NCI-H2171 treated with DMSO at 0.1 percent for 48 hours (cell line): Measurements from ENCODE around the gene DDC.
"Not testable (repeated sequence)": the region's sequence is repeated elsewhere in the genome, so short reads cannot be mapped to it uniquely, and the experiment has no call there.

ENCODE experiments used
- DNase-seq: peaks from one replicate; lab custom pipeline; 2025; lab: John Stamatoyannopoulos, UW

DDC gene

DNA sequence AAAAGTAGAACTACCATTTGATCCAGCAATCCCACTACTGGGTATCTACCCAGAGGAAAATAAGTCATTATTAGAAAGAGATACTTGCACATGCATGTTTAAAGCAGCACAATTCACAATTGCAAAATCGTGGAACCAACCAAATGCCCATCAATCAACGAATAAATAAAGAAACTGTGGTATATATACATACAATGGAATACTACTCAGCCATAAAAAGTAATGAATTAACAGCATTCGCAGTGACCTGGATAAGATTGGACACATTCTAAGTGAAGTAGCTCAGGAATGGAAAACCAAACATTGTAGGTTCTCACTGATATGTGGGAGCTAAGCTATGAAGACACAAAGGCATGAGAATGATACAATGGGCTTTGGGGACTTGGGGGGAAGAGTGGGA, 45.9 kb downstream of the DDC start:
- DNase-seq: not testable (repeated sequence)

DNA sequence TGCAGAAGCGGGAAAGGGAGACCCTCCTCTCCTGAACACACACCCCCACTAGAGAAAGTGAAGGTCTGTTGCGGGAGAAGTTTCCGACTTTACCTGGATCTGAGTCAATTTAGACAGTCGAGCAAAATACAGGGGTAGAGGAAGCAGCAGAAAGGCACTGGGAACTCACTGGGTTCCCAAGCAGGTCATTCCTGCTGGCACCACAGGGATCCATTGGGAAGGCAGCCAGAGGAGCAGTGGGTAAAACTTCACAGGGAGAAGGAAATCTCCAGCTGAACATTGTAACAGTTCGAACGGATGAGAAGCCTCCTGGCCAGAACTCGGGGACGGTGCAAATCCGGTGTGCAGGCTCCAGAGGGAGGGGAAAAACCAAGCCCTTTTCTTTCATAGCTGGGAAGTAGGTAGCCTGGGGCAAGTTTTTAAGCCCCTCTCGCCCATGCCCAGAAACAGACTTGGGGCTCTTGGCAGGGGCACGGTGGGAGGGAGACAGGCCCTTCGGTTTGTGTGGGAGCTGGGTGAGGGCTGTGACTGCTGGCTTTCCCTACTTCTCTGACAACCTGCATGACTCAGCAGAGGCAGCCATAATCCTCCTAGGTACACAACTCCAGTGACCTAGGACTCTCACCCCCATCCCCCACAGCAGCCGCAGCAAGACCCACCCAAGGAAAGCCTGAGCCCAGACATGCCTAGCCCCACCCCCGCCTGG, 51.9 kb downstream of the DDC start:
- no peak for DNase-seq

DNA sequence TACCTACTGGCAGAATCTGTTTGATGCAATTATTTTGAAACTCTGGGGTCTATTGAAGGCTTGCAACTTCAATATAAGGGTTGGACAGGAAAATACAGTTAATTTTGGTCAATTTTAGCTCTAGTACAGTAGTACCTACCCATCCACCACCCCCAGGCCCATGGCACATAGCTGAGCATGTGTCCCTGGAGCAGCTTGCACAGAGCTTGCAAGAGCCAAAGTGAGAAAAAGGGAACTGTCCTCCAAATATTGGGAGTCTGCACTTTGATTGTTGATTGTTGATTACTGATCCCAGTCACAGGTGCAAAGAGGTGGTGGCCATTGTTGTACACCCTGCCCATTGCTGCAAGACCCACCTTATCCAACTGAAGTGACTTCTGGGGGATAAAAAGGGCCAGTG, 52.8 kb downstream of the DDC start:
- no peak for DNase-seq

DNA sequence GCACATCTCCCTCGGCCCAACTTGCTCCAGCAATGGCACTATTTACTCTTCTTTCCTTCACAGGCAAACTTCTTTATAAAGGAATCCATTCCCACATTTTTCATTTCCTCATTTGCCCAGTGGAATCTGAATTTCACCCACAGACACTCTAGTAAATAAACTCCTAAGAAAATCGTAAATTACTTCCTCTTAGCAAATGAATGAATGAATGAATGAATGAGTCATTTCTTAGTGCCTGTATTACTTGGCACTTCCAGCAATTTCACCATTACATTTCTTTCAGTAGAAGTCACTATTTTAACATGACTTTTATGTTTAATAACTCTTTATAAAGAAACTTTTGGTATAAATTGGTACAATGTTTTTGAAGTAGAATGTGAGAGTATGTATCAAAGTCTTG, 55.7 kb downstream of the DDC start:
- no peak for DNase-seq

DNA sequence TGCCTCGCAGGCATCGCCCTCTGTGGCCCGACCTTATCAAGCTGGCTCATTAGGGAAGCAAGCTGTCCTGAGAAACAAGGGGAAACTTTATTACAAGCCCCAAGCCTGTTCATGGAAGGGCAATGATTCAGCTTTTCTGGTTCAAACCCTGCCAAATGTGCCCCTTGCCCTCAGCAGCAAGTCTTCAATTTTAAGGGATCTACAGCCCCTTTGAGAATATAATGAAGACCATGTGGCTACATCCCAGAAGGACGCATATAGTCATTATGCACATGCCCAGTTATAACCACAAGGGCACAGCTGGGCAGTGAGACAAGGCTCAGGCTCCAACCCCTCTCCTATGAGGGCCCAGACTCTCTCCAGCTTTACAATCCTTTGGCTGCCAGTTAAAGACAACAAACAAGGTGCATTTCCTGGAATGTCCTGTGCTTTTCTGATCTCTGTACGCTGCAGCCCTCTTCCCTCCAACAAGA, 56.7 kb downstream of the DDC start:
- no peak for DNase-seq

DNA sequence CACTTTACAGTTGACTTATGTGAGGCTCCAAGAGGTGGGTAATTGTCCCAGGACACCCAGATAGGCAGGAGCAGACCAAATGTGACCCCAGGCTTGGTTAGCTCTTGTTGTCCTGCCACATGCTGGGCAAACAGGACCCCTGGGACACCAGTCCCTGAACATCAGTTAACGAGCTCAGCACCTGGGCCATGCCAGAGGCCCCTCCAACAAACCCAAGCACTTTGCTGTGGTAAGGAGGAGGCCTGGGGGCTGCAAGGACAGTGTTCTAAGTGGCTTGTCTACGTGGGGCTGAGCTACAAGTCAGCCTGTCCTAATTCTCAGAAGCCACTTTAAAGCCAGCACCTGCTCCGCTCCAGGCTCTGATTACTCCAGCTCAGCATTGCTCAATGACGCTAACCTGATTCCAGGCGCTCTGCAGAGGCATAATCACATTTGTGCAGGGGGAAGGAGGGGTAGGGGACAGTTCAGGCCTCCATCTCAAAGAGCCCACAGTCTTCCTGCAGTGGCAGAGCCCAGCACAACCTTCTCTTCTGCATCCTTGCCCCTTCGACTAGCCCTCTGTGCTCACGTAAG, 57.2 kb downstream of the DDC start:
- no peak for DNase-seq

DNA sequence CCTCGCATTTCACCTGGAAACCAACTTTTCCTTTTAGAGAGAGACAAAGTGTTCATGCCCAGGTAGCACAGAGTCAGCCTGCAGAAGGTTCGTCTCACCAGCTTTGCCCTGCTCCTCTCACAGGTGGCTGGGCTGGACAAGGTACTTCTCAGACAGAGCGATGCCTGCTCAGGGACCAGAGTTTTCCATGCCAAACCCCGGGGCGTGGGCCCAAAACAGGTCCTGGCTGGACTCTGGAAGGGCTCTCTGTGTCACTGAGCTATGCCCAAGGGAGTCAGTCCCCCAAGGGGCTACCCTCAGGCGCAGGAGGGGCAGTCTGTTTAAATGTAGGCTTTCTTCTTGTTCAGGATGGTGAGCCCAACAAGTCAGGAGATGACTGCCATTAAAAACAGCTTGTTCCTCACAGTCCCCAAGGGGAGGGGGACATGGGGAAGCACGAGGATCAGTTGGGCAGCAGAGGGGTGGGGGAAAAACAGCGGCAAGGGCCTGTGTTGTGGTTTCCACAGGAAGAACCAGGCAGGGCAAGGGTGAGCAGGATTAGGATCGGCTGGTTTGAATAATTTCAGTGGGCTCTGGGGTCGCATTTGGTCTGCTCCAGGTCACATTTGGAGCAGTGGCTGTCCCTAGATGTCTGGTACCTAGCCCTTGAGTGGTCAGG, 59.5 kb downstream of the DDC start:
- DNase-seq: no peak

DNA sequence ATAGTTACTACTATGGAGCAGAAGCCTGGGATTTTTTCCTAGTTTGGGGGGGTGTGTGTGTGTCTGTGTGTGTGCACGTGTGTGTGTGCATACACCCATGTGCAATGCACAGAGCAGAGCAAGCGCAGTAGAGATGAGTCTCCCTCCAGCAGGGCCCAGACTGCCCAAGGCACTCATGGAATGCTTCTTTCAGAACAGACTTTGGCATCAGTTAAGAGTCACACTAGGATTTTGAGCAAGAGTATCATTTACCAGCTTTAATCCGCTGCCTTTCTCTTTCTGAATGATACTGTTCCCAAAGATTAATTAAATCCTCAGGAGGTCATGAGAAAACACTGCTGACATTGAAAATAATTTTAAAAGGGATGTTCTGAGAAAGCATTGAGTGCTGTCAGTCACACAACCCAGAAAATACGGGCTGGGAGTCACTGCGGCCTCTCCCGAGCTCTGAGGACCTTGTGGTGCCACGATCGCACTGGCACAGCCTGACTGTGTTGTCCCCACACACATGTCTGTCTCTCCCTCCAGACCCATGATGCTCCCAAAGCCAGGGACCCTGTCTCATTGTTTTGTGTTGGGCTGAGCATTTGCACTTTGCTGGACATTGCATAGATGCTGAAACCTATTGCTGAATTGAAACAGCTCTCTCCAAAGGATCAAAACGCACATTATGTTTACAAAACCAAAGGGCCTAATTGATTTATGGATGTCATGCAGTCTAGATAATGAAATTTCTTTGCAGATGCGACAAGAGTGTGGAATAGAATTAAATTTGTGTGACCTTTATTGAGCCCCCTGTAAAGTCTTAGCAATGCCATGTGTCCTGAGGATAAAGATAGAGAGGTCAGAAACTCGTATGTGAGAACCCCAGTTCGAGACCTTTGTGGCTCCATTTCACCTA, 60.3 kb downstream of the DDC start:
- DNase-seq: no peak

DNA sequence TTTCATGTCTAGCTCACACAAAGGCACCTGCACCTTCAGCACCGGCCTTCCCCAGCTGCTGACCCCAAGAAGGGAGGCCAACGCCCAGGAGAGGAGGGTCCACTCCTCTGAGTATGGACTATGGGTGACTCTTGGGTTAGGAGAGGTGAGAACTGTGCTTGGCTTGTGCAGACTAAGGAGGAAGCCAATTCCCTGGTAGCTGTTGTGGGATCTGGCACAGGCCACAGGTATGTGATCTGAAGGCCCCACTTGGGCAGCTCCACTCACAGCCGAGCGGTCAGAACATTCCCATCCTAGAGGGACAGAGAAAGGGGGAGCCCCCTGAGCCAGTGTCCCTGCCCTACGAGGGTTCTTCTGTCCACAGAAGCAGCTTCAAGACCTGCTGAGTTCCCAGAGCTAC, 62.3 kb downstream of the DDC start:
- no peak for DNase-seq

DNA sequence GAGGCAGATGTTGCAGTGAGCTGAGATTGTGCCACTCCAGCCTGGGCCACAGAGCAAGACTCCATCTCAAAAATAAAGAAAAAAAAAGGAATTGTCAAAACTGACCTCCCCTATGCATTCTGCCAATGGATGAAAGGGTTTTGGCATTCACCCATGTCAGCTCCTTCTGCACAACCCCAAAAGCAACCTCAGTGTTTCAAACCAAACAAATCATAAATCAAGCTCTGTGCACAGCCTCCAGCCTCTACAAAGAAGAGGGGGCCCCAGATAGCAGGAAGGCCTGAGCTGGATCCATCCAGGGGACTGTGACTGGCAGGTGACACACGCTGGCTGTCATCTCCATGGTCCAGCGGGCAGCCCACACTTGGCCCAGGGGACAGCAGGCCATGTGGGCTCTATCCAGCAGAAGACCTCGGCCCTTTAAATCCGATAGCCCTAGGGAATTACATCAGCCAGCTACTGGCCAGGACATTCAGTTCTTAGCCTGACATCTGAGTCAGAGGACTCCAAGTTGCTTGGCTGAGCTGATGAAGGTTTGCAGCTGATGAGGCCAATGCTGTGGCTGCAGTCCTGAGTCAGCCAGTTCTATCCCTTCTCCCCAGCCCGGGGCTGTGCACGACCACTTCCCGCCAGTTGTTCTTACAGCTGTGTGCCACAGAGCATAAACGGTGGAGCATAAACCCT, 63.1 kb downstream of the DDC start:
- no peak for DNase-seq

DNA sequence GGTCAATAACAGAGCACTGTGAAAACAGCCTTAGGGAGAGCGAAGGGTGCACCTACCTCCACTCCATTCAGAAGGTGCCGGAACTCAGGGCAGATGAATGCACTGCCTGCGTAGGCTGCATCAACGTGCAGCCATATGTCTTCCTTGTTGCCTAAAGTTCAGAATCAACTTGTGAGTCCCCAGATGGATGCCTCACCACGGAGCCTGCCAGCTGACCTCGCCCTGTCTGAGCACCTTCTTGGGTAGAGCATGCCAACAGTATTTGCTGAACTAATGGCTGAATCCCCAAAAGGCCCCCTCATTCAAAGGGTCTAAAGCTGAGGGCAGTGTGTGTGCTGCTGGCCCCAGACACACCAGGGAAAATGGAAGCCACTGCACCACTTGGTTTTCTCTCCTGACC, 66.1 kb downstream of the DDC start:
- no peak for DNase-seq

DNA sequence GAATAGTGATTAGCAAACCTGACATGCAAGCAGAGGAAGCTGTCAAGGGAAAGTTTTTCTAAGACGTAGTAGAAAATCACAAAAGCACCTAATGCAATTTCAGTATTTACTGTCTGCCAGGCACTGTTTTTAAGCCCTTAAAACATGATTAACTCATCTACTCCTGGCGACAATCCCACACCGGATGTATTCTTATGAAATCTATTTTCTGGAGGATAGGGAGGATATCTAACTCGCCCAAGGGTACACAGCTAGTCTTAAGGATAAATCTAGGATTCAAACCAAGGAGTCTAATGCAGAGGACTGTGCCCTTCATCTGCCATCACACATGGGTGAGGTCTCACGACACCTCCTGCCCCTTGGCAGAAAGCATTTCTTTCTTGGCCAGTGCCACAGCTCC, 67.2 kb downstream of the DDC start:
- no peak for DNase-seq

DNA sequence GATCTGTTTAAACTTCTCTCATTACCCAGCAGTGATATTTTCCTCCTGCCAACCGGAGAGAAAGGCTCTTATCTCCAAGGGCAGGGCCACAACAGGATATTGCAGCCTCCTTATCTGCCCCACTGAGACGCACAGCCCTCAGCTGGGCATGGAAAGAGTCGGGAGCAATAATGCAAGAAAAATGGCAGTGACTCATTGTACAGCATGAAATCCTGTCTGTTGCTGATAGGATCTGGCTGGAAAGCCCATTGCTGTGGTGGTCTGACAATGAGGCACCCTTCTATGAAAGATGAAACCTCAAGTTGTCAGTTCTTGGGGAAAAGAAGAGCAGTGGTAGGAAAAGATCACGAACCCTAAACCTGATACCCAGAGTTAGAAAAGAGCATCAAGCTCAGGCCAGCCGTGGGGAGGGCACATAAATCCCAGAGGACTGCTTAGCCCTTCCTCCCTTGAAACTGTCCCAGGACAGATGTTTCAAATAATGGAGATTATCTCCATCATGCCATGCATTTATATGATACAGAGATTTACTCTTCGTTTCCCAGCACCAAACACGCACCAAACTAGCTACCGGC, 68.0 kb downstream of the DDC start:
- DNase-seq: no peak

DNA sequence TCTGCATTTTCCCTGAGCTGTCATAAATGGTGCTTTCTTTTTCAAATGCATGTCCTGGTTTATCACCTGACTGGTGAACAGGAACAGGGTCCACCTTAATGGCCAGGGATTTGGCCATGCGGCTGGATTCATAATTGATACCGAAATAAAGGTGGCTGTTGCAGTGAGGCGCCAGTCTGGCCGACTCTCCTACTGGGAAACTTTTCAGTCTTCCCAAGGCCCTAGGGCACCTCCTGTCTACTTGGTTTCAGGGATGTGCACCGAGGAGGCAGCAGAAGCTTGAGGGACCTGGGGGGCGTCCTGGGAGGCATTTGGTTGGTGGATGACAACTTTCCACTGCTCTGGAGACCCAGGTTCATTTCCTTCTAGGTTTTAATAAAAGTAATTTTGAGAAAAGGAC, 68.6 kb downstream of the DDC start:
- DNase-seq: no peak

DNA sequence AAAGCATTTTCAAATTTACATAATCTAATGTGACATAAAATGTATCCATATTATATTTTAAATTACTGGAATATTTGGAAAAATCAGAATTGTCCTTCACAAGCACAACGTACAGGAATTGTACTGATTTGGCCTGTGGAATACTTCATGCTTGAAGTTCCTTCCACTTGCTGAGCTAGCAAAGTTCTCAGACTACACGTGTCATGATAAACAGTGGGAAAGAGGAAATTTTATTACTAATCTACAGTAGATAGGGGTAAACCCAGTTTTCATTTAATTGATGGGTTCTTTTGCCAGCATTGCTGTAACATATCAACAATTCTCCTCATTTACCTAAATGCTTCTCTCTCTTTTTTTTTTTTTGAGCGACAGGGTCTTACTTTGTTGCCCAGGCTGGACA, 69.5 kb downstream of the DDC start:
- no peak for DNase-seq

DNA sequence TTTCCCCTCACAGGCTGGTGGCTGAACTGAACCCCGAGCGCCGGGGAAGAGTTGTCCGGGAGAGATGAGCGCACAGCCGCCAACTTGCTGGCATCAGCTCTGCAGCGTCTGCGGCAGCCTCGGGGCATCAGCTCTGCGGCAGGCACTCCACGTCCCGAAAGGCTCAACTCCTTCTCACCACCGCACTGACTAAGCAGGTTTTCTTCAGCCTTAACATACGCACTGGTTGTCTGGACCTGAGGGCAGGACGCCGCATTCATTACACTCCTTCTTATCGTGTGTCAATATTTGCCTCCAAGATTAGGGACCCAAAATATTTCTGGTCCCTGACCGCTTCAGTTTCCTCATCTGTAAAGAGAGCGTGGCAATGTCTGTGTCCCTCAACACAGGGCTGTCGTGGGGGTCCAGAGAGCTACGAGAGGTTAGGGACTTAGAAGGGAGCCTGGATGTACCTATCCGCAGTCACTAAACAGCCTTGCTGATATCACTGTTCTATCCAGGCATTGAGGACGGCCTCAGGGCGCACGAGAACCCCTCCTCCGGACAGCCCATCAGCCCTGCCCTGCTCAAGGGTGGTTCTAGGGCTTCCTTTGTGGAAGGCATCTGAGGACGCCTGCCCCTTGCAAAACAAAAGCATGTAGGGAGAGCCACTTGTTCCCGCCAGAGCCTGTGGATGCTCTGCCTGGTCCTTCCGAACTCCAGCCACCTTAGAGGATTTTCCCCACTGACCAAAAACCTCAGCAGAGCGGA, 72.3 kb downstream of the DDC start:
- no peak for DNase-seq

DNA sequence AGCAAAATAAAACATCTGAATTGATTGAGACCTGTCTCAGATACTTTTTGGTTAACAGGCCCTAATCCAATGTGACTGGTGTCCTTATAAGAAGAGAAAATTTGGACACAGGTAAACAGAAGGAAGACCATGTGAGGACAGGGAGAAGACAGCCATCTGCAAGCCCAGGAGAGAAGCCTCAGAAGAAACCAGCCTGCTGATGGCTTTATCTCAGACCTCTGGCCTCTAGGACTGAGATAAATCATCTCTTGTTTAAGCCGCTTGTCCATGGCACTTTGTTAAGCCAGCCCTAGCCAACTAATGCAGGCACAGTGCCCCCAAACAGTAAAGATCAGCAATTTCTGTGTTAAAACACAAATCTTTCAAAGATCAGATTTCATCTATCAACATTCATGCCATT, 73.3 kb downstream of the DDC start:
- DNase-seq: no peak

DNA sequence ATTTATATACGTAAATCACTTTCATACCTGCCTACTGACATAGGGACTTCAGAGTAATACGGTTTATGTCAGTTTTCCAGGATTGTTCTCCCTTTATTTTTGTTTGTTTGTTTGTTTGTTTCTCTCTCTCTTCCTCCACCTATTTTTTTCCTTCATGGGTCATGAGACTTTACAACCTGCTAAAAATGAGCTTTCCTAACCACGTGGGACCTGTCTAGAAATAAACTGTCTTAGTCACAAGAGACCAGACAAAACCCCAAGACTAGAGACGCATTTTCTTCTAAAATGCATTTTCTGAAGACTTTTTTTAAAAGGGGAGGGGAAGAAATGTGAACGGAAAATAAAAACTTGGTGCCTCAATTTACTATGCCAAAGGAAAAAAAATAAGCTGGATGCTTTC, 74.0 kb downstream of the DDC start:
- no peak for DNase-seq

DNA sequence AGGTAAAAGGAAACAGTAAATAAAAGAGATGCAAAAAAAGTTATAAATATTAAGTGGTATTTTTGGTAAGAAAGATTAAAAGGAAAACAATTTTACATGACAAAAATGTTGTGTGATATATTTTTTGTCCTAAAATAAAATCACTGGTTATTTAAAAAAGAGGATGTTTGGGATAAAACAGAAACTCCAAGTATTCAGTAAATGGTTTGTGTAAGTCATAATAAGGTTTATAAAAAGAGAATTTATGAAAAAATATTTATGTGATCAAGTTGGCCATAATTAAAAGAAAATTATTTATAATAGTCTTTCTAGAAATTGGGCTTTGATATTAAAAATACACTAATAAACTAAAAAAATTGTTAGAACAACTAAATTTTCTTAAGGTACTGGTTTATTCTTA, 76.8 kb downstream of the DDC start:
- no peak for DNase-seq

DNA sequence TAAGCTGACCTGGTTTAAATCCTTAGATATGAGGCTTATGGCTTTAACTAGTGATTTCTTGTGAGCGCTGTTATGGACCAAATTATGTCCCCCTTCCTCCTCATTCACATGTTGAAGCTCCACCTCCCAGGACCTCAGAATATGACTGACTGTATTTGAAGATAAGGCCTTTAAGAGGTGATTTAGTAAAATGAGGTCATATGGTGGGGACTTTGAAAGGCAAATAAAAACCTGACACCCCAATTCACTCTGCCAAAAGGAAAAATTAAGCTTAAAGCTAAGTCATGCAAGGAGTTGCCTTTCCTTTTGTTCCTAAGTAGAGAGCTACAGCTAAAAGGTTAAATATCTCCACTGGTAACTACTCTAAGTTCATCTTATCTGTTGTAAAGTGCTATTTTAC, 78.7 kb downstream of the DDC start:
- no peak for DNase-seq

DNA sequence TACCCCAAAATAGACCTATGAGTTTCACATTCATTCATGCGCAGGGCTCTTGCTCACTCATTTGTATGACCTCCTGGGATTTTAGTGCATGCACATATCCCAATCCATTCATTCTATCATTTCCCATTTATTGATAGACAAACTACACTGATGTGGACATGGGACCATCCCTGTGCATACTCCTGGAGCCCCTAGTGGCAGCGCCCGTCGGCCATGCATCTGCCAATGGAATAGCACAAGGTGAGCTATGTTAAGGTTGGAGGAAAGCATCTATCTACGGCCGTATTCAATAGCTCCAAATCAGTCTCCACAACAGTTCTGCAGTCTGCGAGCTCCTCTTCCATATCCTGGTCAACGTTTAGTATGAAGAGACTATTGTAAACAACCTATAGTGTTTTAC, 83.3 kb downstream of the DDC start:
- DNase-seq: no peak
